Neural progenitor cell (in vitro differentiated cells): ENCODE measurements around the gene LGMN.

Experiments used
- CTCF ChIP-seq: fragments of 200-600 bp; sonication (generic); IDR thresholded peaks from 2 replicates; pipeline ENCODE4 v1.5.1; 2017; ENCODE audit warnings: antibody characterized with exemption, mild to moderate bottlenecking
- EZH2 ChIP-seq: fragments of 200-600 bp; sonication (generic); IDR thresholded peaks from 2 replicates; pipeline ENCODE4 v1.6.1; 2017; ENCODE audit warnings: antibody characterized with exemption, mild to moderate bottlenecking, moderate library complexity
- EZH2phosphoT487 ChIP-seq: fragments of 200-600 bp; sonication (generic); IDR thresholded peaks from 2 replicates; pipeline ENCODE4 v1.6.1; 2017; ENCODE audit warnings: antibody characterized with exemption

- TF ChIP-seq EZH2, result no peak
- TF ChIP-seq CTCF, result no peak
- TF ChIP-seq EZH2phosphoT487, result no peak
Observed at GRCh38 chr14:92780444-92781232, 32.2 kb upstream of the LGMN start.
